Activated naive CD8-positive, alpha-beta T cell treated with anti-CD3 and anti-CD28 coated beads, Interleukin-2, amount 50 U/mL, for 16 hours (primary cell): ENCODE measurements around the gene IMP4.

Experiments
- DNase-seq: peaks from one replicate; pipeline ENCODE4 v3.0.0-alpha.2; 2020; ENCODE audit warnings: low read depth, low spot score

The IMP4 gene

GRCh38 chr2:130336877-130337734 lies 5.6 kb upstream of the IMP4 start:
- no peak for DNase-seq

DNA sequence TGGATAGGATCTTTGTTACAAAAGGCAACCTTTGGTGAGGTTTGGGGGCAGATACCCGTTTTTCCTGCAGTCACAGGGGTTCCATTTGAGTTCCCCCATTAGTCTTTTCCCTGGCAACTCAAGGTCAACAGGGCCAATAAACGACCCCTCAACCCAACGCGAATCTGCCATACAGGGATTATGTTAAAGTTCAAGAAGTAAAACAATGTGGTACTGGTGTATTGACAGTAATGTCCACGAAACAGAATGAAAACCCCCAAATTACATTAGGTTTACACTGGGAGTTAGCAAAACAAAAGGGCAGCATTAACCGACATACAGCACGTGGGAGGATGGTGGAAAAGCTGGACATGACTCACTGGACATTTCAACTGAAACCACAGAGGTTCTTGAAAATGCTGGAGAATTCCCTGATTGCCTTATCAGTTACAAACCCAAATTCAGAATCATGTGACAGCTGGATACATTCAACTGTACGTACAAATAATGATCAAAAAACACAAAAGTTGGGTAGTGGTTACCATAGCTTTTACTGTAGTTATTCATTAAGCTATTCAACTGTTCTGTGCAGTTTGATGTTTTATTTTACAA lies 4.9 kb upstream of the IMP4 start:
- DNase-seq = no peak

DNA sequence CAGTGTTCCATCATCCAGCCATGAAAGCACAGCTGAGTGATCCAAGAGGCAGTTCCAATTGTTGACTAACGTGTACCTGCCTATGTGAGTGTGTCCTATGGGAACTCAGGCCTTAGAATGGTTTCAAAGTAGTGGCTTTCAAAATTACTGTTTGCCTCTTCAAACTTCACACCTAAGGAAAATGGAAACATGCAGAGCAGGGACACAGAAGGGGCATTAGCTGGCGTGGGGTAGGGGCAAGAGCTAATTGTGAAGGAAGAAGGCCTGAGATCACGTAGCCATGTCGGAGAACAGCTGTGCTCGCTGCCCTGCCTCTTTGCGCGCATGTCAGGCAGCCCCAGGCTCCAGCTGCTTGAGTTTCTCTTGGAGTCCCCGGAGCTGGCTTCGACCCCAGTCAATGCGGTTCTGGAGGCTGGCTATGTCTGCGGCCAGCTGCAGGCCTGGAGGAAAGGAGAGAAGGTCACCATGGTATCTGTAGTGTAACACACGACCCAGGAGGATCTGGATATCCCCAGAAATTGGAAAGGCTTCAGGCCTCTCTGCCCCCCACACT lies 3.8 kb upstream of the IMP4 start:
- no peak for DNase-seq

DNA sequence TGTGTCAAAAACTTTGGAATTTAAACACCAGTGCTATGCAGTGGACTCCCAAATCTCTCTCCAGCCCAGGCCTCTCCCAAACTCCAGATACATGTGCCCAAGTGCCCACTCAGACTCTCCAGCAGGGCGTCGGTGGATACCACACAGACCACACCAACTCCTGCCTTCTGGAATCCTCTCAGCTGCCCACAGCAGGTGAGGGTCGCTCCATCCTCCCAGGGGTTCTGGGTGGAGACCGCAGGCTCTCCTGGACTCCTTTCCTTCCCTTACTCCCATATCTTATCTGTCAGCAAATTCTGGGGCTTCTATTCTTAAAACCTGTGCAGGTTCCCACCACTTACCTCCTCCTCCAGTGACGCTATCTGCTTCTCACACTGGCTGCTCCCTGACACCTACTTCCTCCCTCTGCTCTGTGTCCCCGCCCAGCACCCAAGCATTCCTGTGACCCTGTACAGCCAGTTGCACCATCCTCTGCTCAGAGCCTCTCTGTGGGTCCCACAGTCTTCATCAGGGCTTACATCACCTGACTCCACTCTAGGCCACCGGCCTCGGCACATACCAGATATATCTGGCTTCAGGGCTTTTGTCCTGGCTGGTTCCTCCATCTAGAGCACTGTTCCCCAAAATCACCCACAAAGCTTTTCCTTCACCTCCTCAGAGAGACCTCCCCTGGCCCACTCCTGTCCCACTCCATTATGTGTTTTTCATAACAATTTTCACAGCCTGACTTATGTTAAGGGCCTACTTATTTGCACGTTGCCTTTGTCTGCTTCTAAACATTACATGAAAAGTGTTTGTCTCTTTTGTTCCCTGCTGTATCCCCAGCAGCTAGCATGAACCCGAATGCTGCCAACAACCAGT lies 2.6 kb upstream of the IMP4 start:
- DNase-seq = no peak

DNA sequence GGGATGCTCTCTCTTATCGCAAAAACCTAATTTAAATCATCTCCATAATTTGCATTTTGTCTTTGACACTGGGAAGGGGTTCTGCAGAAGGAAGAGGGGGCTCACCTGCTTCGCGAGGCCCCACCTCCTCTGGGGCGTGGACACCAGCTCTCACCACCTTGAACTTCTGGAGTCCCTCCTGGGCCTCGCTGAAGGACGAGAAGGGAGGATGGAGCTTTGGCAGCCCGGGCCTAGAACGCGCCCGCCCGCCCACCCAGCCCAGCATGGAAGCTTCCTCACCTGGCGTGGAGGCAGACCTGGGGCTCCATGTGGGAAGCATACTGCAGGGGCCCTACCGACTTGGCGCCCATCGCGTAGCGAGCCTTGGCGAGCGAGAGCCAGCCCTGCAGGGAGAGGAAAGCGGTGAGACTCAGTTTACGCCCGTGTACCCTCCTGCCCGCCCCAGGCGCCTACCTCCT lies 1.1 kb upstream of the IMP4 start:
- DNase-seq = no peak

DNA sequence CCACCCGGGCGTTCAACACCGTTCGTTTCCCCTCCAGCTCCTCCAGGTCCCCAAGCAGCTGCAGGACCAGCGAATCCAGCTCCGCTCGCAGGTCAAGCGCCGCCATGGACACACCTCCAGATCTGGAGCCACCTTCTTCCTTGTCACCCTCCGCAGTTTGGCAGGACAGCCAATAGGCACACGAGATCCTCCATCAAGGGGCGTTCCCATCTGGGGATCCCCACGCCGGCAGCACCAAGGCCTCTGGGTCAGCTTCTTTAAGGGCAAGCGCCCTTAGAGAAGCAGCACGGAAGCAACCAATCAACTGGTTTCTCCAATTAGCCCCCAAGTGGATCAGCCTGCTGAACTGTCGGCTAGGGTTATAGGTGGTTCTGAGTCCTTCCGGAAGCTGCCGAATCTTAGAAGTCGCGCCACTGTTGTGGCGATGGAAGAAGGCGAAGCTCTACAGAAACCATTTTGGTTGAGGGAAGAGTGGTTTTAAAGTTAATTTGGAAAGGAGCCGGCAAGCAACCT lies 621 bp upstream of the IMP4 start:
- DNase-seq = peak; percentile 66

GRCh38 chr2:130344578-130344977 lies 1.9 kb downstream of the IMP4 start:
- no peak for DNase-seq

DNA sequence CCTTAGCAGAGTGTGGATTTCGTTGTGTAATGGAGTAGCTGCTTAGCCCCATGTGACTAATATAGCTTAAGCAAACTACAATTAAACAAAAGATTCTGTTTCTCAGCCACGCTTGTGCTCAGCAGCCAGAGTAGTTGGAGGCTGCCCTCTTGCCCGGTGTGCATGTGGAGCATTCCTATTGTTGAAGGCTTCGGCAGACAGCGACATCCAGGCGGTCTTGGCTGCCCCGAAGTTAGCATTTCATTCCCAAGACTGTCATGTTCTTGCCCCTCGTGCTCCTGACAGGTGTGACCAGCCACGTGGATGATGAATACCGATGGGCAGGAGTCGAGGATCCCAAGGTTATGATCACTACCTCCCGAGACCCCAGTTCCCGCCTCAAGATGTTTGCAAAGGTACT lies 2.4 kb downstream of the IMP4 start:
- no peak for DNase-seq

DNA sequence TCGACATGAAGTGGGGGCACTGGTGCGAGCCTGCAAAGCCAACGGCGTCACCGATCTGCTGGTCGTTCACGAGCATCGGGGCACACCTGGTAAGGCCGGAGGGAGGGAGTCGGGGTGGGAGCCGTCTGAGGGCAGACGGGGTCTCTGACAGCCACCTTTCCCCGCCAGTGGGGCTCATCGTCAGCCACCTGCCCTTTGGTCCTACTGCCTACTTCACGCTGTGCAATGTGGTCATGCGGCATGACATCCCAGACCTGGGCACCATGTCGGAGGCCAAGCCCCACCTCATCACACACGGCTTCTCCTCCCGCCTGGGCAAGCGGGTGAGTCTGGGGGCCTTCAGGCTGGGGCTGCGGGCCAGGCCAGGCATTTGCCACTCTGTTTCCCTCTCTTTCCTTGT lies 2.9 kb downstream of the IMP4 start:
- no peak for DNase-seq

DNA sequence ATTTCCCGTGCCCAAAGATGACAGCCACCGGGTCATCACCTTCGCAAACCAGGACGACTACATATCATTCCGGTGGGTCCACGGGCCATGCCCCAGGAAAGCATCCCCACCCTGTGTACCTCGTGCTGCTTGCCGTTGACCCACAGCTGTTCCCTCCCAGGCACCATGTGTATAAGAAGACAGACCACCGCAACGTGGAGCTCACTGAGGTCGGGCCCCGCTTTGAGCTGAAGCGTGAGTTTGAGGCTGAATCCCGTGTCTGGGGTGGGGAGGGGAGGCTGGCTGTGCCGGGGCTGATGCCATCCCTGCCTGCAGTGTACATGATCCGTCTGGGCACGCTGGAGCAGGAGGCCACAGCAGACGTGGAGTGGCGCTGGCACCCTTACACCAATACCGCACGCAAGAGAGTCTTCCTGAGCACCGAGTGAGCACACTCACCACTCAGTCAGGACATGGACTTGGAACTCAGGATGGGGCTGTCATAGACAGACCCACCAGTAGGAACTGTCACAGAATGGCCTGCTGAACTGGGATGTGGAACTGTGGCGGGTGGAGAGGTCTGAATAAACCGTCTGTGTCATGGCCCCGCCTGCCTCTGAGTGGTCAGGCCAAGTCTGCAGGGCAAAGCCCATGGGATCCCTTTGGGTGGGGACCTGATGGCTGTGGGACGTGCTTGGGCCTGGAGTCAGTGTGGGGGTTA lies 3.5 kb downstream of the IMP4 start:
- DNase-seq = no peak

GRCh38 chr2:130346741-130347066 lies 4.0 kb downstream of the IMP4 start:
- DNase-seq = no peak

- no peak for DNase-seq
These were observed 4.7 kb downstream of the IMP4 start for GRCh38 chr2:130347220-130347925.

- DNase-seq = no peak
These were observed 6.5 kb downstream of the IMP4 start for GRCh38 chr2:130349174-130349573.

- no peak for DNase-seq
These were observed 9.0 kb downstream of the IMP4 start for GRCh38 chr2:130351711-130352110.

DNA sequence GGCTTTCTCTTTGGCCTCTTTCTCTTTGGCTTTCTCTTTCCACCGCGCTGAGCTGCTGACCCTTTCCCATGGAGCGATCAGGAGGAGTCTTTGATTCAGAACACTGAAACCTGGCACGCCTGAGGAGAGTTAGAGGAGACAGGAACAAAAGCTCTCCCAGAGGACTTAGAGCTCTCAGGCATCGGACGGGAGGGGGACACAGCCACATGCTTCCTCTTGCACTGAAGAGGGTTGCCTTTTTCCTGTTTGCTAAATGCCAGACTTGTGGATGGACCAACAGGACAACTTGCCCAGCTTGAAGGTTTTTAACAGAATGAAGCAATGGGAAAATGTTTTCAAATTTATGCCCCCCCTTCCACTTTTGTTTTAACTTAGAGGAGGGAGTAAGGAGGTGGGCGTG lies 9.5 kb downstream of the IMP4 start:
- no peak for DNase-seq

- no peak for DNase-seq
These were observed 10.8 kb downstream of the IMP4 start for GRCh38 chr2:130353291-130354138.

DNA sequence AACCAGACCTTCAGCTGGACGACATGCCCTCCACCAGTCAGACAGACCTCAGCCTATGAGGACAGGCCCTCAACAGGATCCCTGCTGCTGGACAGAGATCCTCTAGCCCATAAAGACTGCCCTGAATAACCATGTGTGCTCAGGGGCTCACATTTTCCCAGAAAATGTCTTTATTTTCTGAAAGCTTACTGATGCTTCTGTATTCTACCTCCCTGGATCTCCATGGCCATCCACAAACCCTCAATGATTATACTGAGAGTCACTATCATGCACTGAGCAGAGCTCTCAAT lies 11.4 kb downstream of the IMP4 start:
- no peak for DNase-seq

GRCh38 chr2:130355172-130355577 lies 12.5 kb downstream of the IMP4 start:
- DNase-seq = no peak

DNA sequence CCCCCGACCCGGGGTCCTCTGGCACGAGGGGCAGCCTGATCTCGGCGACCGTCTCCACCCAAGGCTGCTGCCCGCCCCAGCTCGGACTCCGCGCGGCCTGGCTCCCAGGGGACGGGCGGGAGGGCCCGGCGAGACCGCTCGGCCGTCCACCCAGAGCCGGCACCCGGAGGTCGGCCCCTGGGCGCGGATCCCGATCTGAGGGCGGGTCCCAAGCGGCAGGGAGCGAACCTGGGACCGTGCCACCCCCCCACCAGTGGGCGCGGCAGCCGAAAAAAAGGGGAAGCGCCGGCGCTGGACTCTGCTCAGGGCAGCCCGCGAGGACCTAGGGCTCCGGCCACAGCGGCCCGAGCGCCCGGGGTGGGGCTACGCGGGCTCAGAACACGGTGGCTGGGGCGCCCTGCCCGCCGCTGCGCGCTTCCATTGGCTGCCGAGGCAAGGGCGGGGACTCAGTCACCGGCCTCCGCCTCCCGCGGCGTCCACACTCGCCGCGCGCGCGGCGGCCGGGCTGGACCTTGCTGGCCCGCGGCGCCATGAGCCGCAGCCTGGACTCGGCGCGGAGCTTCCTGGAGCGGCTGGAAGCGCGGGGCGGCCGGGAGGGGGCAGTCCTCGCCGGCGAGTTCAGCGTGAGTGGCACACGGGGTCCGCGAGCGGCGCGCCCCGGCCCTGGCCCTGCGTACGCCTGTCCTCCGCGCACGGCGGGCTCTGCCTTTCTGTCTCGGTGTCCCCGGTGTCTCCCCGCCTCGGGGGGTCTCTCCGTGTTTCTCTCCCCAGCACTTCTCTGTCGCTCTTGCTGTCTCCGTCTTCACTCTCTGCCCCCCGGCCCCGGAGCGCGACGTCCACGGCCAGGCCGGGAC lies 13.1 kb downstream of the IMP4 start, which contains the start of gene PTPN18:
PTPN18 (plus strand) TSS at position 479 of the 854 bp plus-strand sequence; CDS start at position 531, 52 bp downstream.
- DNase-seq = no peak
